HK-2 (cell line): ENCODE measurements around the gene TICRR.
"Not testable (repeated sequence)": the region's sequence is repeated elsewhere in the genome, so short reads cannot be mapped to it uniquely, and the experiment has no call there.

Source experiments
- DNase-seq: peaks from one replicate; pipeline ENCODE4 v3.0.0-alpha.2; 2018; ENCODE audit not compliant: unreplicated experiment

TICRR gene, protein sequence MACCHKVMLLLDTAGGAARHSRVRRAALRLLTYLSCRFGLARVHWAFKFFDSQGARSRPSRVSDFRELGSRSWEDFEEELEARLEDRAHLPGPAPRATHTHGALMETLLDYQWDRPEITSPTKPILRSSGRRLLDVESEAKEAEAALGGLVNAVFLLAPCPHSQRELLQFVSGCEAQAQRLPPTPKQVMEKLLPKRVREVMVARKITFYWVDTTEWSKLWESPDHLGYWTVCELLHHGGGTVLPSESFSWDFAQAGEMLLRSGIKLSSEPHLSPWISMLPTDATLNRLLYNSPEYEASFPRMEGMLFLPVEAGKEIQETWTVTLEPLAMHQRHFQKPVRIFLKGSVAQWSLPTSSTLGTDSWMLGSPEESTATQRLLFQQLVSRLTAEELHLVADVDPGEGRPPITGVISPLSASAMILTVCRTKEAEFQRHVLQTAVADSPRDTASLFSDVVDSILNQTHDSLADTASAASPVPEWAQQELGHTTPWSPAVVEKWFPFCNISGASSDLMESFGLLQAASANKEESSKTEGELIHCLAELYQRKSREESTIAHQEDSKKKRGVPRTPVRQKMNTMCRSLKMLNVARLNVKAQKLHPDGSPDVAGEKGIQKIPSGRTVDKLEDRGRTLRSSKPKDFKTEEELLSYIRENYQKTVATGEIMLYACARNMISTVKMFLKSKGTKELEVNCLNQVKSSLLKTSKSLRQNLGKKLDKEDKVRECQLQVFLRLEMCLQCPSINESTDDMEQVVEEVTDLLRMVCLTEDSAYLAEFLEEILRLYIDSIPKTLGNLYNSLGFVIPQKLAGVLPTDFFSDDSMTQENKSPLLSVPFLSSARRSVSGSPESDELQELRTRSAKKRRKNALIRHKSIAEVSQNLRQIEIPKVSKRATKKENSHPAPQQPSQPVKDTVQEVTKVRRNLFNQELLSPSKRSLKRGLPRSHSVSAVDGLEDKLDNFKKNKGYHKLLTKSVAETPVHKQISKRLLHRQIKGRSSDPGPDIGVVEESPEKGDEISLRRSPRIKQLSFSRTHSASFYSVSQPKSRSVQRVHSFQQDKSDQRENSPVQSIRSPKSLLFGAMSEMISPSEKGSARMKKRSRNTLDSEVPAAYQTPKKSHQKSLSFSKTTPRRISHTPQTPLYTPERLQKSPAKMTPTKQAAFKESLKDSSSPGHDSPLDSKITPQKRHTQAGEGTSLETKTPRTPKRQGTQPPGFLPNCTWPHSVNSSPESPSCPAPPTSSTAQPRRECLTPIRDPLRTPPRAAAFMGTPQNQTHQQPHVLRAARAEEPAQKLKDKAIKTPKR (N-terminal part only)

GRCh38 chr15:89575146-89575655, at the start of gene TICRR:
TICRR (plus strand) TSS chr15:89575469; CDS start chr15:89575587, 118 bp downstream.
- peak; percentile 93 for DNase-seq

DNA sequence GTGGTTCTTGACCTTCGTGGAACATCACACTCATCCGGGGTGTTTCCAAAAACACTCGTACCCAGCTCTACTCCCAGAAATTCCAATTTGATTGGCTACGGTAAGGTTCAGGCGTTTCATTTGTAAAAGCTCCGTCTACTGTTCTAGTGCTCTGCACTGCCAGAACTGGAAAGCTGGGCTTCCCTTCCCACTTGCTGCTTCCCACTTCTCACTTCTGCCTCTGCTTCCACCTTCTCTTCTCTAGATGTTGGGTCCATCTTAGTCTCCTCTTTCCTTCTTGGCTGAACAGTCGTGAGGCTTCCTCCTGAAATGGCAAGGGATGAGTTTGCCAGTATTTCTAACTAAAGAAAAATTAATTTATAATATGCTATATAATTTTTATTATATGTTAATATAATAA, 49.1 kb upstream of the TICRR start:
- no peak for DNase-seq

DNA sequence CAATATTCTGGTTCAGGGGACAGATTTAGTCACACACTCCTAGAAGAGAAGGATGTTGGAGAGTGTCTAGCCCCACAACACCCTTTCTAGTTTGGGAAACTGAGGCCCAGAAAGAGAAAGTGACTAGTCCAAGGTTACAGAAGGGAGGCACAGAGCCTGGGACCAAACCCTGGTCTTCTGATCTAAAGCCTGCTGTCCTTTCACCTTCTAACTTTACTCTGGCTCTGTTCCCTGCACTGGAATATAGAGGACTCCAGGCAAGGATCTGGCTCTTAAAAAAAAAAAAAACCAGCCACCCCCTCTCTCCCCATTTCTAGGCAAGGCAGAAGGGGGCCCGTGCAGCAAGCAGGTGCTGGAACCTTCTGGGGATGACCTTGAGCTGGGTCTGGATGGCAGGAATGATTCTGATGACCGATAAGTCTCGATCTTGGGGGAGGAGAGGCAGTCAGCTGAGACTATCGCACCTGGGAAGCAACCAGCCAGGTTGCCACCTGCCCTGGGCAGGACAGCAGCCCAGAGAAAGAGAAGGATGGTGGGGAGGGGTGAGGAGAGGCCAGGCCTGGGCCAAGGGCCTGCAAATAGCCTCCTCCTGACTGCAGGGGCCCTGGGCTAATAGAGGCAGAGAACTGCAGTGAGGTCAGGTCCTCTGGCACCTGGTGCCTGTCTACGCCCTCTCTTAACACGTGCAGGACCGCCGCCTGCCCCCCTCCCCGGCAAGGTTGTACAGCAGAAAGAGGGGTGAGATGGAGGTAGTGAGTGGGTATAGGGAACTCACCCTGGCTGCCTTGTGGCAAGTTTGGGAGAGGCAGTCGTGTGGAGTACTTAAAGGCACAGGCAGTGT, 48.4 kb upstream of the TICRR start:
- DNase-seq = no peak

- DNase-seq = no peak
These were observed 46.4 kb upstream of the TICRR start for GRCh38 chr15:89528757-89529352.

- no peak for DNase-seq
These were observed 44.3 kb upstream of the TICRR start for GRCh38 chr15:89530976-89531375.

DNA sequence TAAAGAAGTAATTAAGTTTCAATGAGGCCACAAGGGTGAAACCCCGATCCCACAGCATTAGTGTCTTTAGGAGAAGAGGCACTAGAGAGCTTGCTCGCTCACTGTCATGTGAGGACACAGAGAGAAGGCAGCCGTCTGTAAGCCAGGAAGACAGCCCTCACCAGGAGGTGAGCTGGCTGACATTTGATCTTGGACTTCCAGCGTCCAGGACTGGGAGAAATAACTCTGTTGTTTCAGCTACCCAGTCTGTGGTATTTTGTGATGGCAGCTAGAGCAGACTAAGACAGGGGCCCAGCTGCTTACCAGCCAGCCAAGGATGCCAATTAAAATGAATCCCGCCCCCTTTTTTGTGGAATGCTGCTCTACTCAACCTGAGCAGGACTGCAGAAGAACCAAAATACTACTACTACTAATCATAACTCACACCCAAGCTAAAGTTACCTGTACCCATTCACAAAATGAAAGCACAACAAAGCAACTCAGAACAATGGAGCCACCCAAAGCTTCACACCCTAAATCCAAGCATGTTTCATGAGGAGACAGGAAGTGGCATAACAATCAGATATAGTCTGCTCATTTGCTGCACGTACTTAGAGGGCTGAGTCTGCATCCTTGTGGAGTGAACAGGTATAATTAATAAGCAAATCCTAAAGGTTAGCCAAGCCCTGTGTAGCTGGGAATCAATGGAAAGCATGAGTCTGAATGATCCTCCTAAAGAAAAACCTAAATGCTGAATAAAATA, 43.3 kb upstream of the TICRR start:
- DNase-seq = no peak

DNA sequence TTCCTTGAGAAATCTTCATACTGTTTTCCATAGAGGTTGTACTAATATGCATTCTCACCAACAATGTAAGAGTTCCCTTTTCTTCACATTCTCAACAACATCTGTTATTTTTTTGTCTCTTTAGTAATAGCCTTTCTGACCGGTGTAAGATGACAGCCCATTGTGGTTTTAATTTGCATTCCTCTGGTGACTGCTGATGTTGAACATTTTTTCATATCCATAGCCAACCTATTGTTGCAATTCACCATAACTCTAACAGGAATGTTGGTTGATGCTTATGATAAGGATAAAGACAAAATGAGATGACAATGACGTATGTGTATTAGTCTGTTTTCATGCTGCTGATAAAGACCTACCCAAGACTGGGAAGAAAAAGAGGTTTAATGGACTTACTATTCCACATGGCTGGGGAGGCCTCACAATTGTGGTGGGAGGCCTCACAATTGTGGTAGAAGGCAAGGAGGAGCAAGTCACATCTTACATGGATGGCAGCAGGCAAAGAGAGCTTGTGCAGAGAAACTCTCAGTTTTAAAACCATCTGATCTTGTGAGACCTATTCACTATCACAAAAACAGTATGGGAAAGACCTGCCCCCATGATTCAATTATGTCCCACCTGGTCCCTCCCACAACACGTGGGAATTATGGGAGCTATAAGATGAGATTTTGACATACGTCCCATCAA, 41.3 kb upstream of the TICRR start:
- no peak for DNase-seq

DNA sequence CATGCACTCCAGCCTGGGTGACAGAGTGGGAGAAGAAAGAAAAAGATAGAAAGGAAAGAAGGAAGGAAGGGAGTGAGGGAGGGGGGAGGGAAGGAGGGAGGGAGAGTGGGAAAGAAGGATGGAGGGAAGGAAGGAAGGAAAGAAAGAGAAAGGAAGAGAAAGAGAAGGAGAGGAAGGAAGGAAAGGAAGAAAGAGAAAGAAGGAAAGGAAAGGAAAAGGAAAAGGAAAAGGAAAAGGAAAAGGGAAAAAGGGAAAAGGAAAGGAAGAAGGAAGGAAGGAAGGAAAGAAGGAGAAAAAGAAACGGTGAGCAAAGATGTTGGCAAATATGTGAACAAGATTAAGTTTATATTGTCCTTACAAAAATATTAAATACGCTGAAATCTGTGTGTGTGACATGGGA, 36.2 kb upstream of the TICRR start:
- DNase-seq = no peak

- no peak for DNase-seq
These were observed 32.9 kb upstream of the TICRR start for GRCh38 chr15:89542369-89542768.

DNA sequence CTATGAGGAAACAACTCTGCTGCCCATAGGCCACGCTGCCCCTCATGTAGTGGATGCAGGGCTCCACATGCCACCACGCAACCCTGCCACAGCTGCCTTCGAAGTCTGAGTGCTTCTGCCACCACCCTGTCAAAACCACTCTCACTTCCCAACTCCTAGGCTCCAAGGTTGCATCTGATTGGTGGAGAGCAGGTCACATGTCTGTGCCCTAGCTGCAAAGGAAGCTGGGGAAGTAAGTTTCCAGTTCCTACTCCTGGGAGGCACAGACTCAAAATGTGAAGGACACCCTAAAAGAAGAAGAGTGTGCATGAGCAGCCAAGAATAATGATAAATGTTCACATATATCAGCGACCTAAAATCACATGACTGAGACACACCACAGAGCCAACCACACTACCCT, 31.9 kb upstream of the TICRR start:
- DNase-seq = no peak

- DNase-seq = not testable (repeated sequence)
These were observed 26.1 kb upstream of the TICRR start for GRCh38 chr15:89549138-89549537.

DNA sequence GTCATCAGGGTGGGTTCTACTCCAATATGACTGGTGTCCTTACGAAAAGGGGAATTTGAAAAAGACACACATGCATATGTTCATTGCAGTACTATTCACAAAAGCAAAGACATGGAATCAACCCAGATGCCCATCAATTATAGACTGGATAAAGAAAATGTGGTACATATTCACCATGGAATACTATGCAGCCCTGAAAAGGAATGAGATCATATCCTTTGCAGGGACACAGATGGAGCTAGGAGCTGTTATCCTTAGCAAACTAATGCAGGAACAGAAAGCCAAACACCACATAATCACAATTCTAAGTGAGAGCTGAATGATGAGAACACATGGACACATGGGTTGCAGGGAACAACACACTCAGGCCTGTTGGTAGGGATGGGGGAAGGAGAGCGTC, 24.8 kb upstream of the TICRR start:
- DNase-seq = no peak

DNA sequence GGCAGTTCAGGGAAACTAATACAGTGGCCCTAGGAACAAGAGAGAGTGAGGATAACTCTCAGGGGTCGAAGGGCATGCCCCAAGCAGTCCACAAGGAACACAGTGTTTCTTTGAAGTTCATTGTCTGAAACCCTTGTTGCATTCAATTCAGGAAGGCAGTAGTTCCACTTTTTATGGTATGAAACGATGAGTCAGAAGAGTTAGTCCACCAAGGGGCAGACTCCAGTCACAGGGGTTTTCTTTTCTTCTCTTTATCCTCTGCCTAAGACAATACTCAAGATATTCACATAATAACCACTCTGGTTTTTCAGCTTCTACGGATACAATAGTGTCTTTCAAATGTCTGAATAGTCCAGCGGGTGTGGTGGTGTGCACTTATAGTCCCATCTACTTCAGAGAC, 23.7 kb upstream of the TICRR start:
- no peak for DNase-seq

DNA sequence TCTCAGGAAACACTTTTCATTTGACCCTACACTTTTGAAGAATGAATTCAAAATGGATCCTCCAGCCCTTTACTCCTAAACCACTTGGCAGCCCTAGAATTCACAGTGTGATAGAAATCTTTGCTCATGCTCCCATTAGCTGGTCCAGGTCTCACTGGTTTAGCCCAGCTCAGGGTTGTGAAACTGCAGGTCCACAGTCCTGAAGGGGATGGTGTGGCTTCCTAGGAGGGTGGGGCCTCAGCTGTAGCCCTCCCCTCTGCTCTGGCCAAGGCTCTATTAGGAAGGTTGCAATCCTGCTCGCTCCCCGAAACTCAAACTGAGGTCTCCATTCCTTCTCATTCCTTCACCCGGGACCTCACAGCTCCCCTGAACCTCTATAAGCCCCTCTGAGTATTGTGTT, 21.6 kb upstream of the TICRR start:
- no peak for DNase-seq

GRCh38 chr15:89554247-89554646, 21.0 kb upstream of the TICRR start:
- no peak for DNase-seq

- no peak for DNase-seq
These were observed 19.5 kb upstream of the TICRR start for GRCh38 chr15:89555768-89556167.

DNA sequence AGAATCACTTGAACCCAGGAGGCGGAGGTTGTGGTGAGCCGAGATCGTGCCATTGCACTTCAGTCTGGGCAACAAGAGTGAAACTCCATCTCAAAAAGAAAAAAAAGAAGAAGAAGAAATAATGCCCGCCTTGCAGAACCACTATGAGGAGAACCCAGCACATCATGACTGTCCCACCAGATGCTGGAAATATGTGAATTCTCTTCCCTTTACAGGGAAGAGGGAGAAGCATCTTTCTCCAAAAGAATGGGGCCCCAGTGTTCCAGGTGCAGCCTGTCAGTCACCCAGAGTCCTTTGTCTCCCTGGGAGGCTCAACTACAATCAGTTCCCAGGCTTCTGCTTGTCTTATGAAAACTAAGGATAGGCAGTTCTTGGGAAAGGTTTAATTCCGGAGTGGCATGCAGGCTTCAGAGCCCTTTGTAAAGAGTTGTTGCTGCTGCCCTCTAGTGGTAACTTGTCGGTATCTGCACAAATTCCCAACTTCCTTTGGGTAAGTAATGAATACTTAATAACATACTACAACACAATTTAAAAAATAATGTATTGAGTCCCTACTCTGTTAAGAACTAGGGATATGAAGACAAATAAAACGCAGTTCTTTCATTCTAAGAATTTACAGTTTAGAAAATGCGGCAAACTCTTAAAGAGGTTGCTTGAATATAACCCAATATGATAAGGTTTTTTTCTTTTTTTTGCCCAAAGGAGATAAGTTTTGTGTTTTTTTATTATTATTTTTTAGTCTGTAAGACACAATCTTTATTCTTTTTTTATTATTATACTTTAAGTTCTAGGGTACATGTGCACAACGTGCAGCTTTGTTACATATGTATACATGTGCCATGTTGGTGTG, 18.6 kb upstream of the TICRR start:
- DNase-seq = peak; percentile 43

- no peak for DNase-seq
These were observed 15.5 kb upstream of the TICRR start for GRCh38 chr15:89559769-89560264.
